ENCODE measurements around the gene DENND6A.
"Not testable (repeated sequence)": the region's sequence is repeated elsewhere in the genome, so short reads cannot be mapped to it uniquely, and the experiment has no call there.

DNA sequence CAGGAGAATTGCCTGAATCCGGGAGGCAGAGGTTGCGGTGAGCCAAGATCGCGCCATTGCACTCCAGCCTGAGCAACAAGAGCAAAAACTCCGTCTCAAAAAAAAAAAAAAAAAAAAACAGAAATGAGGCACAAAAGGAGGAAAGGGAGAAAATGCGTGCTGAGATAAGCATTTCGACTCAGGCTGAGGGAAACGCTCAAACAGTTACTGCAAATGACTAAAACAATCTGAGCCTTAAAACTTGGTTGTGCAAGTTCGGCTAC is 813 bp downstream of the DENND6A start:
- TF ChIP-seq, protein P1, sequence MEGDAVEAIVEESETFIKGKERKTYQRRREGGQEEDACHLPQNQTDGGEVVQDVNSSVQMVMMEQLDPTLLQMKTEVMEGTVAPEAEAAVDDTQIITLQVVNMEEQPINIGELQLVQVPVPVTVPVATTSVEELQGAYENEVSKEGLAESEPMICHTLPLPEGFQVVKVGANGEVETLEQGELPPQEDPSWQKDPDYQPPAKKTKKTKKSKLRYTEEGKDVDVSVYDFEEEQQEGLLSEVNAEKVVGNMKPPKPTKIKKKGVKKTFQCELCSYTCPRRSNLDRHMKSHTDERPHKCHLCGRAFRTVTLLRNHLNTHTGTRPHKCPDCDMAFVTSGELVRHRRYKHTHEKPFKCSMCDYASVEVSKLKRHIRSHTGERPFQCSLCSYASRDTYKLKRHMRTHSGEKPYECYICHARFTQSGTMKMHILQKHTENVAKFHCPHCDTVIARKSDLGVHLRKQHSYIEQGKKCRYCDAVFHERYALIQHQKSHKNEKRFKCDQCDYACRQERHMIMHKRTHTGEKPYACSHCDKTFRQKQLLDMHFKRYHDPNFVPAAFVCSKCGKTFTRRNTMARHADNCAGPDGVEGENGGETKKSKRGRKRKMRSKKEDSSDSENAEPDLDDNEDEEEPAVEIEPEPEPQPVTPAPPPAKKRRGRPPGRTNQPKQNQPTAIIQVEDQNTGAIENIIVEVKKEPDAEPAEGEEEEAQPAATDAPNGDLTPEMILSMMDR (IDR thresholded peaks at IDR 0.05): not testable (repeated sequence)
- not testable (repeated sequence) for TF ChIP-seq POLR2A, POLR2AphosphoS5 (IDR thresholded peaks at IDR 0.05)
